Fibroblast of pulmonary artery (primary cell): ENCODE results near the gene COL5A1.

Experiments used
- DNase-seq: peaks from one replicate; pipeline ENCODE4 v3.0.0-alpha.2; 2010; ENCODE audit warnings: low read depth
- H3K4me3 ChIP-seq: replicated peaks from 2 replicates; pipeline ENCODE4 v1.5.1; 2011; ENCODE audit warnings: low read depth, mild to moderate bottlenecking, control low read depth, low read length, moderate library complexity
- CTCF ChIP-seq: IDR thresholded peaks from 2 replicates; pipeline ENCODE4 v1.5.1; 2011; ENCODE audit warnings: mild to moderate bottlenecking, control low read depth, low read length, inconsistent platforms; ENCODE audit errors: missing control alignments

COL5A1 gene

GRCh38 chr9:134602547-134603362 lies 38.8 kb upstream of the COL5A1 start:
- no peak overlapping the region for H3K4me3 ChIP-seq
- peak; percentile 99 for DNase-seq

GRCh38 chr9:134604834-134605233 lies 36.8 kb upstream of the COL5A1 start:
- no peak for TF ChIP-seq CTCF
- H3K4me3 ChIP-seq = no peak overlapping the region
- DNase-seq = no peak

More at GRCh38 chr9:134602547-134603362, 38.8 kb upstream of the COL5A1 start:
- TF ChIP-seq CTCF = no peak

GRCh38 chr9:134605351-134605965 lies 36.1 kb upstream of the COL5A1 start:
- DNase-seq = no peak
- no peak overlapping the region for H3K4me3 ChIP-seq
- no peak for TF ChIP-seq CTCF

GRCh38 chr9:134605966-134606357 lies 35.6 kb upstream of the COL5A1 start:
- no peak for TF ChIP-seq CTCF
- DNase-seq = no peak
- H3K4me3 ChIP-seq = no peak overlapping the region

GRCh38 chr9:134606951-134607731 lies 34.5 kb upstream of the COL5A1 start:
- no peak for TF ChIP-seq CTCF
- no peak overlapping the region for H3K4me3 ChIP-seq
- no peak for DNase-seq

GRCh38 chr9:134607971-134608370 lies 33.6 kb upstream of the COL5A1 start:
- peak; percentile 43 for DNase-seq
- TF ChIP-seq CTCF = no peak
- no peak overlapping the region for H3K4me3 ChIP-seq
